ENCODE measurements around the gene SORBS2. TPM values are rescaled to one million over a fixed set of nuclear protein-coding genes. Genes with fewer than 3 reads are reported as not detected.

Gene SORBS2
- total RNA-seq, 2 experiments from 2014 or later = not detected

DNA sequence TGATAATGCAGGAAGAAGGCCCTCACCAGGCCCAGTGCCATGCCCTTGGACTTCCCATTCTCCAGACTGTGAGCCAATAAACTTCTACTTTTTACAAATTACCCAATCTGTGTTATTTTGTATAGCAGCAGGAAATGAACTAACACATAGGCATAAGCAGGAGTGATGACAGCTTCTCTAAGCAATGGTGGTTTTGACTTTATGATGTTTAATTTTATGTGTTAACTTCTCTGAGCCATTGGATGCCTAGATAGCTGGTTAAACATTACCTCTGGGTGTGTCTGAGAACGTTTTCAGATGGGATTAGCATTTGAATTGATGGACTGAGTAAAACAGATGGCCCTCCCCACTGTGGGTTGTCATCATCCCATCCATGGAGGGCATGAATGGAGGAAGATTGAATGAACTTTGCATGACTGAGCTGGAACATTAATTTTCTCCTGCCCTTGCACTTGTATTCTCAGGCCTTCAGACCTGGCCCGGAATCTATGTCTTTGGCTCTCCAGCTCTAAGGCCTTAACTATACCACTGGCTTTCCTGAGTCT, 262.8 kb downstream of the SORBS2 start:
- ATAC-seq = no peak
- Mint-ChIP-seq H3K4me1 (ENCODE audit: low read depth) (no peaks in the 10 kb centered on the region), H3K27ac (no peak overlapping the region), H3K4me3 (no peak overlapping the region), H3K36me3 (ENCODE audit: low read depth) (no peaks in the 10 kb centered on the region), H3K27me3 (ENCODE audit: low read depth) (peaks cover 13% of the 10 kb centered on the region), H3K9me3 (ENCODE audit: insufficient read depth) (no peaks in the 10 kb centered on the region)
- POLR2A ChIA-PET = no interaction called here
- CTCF ChIA-PET = no interaction called here
- no peak for DNase-seq

DNA sequence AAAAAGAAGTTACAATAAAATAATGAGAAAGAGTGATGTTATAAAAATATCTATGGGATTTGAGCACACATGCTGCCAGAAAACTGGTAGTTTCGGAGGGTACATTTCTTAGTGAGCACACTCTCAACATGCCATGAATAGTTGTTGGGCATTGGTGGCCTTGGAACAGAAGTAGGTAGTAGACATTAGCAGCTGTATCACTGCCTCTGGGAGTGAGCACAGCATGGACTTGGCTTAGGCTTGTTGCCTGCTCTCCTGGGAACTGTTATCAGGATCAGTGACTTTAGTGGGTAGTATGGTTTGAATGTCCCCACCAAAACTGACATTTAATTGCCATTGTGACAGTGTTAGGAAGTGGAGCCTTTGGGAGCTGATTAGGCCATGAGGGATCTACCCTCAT, 263.4 kb downstream of the SORBS2 start:
- DNase-seq (no peak), ATAC-seq (no peak)
- no peak overlapping the region for H3K4me3 Mint-ChIP-seq
- H3K27me3 Mint-ChIP-seq (ENCODE audit: low read depth) = peaks cover 13% of the 10 kb centered on the region
- no peaks in the 10 kb centered on the region for H3K4me1 Mint-ChIP-seq (ENCODE audit: low read depth)
- H3K27ac Mint-ChIP-seq = no peak overlapping the region
- ChIA-PET CTCF (no interaction called here), POLR2A (no interaction called here)
- no peaks in the 10 kb centered on the region for H3K9me3 Mint-ChIP-seq (ENCODE audit: insufficient read depth)
- H3K36me3 Mint-ChIP-seq (ENCODE audit: low read depth) = no peaks in the 10 kb centered on the region

DNA sequence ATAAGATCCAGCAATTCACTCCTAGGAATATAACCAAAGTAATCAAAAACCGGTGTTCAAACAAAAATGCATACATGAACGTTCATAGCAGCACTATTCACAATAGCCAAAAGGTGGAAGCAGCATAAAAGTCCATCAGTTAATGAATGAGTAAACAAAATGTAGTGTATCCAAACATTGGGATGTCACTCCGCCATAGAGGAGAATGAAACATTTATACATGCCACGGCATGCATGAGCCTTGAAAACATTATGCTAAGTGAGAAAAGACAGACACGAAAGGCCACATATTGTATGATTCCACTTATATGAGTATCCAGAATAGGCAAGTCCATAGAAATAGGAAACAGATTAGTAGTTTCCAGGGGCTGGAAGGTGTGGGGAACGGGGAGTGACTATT, 265.7 kb downstream of the SORBS2 start:
- Mint-ChIP-seq H3K9me3 (ENCODE audit: insufficient read depth) (no peaks in the 10 kb centered on the region), H3K27me3 (ENCODE audit: low read depth) (peaks cover 17% of the 10 kb centered on the region), H3K4me3 (no peak overlapping the region), H3K4me1 (ENCODE audit: low read depth) (no peaks in the 10 kb centered on the region), H3K36me3 (ENCODE audit: low read depth) (no peaks in the 10 kb centered on the region), H3K27ac (no peak overlapping the region)
- CTCF ChIA-PET = no interaction called here
- no peak for ATAC-seq
- POLR2A ChIA-PET = no interaction called here
- DNase-seq = no peak

DNA sequence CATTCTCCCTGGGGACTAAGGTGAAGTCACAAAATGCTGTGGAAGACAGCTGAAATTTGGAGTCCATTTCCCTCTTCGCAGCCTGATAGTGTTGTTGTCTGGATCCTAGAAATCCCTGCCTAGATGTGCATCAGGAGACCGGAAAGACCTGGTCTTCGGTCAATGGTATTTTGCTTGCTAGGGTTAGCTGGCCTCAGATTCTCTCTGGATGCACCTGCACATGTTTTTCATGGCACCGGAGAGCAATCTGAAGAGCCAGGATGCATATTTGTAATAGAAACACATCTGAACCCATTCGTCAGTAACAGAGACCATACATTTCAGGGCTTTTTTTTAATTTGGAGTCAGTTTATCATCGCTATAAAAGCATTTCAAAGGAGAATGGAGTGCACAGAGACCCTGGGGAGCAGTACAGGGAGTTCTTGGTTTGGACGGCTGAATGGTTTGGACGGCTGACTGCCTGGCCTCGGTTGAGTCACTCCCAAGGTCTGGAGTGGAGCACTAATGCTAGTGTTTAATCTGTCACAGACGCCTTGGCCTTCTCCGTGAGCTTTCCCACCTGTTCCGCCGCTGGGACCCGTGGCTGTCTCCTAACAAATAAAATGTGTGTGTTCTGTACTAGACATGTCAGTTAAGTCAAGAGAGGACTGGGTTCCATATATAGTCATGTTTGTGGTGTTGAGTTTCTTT, 269.2 kb downstream of the SORBS2 start:
- CTCF ChIA-PET = no interaction called here
- Mint-ChIP-seq H3K4me1 (ENCODE audit: low read depth) (no peaks in the 10 kb centered on the region), H3K36me3 (ENCODE audit: low read depth) (no peaks in the 10 kb centered on the region)

DNA sequence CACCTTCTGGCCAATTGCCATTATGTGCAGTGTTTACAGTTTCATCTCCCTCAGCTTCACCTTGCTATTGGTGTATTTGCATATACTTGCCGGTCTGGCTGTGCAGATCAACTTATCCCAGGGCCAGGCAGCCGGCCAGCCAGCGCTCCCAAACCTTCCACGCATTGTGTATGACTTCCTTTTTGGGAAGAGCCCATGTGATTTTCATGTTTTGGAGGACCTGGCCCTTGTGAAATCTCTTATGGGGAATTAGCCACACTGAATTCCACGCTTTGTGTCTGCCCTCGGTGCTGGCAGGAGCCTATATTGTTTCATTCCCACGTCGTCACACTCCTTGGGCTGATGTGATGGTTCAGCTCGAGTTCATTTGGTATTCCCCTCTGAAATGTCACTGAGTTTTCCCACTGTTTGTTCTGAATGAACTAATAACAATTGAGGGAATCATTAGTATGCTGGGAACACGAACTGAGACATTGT, 270.7 kb downstream of the SORBS2 start:
- no peak overlapping the region for H3K4me3 Mint-ChIP-seq
- POLR2A ChIA-PET = no interaction called here
- H3K36me3 Mint-ChIP-seq (ENCODE audit: low read depth) = no peaks in the 10 kb centered on the region
- ATAC-seq (no peak), DNase-seq (no peak)
- no peak overlapping the region for H3K27ac Mint-ChIP-seq
- H3K27me3 Mint-ChIP-seq (ENCODE audit: low read depth) = peaks cover 18% of the 10 kb centered on the region
- no peaks in the 10 kb centered on the region for H3K4me1 Mint-ChIP-seq (ENCODE audit: low read depth)
- CTCF ChIA-PET = no interaction called here
- no peaks in the 10 kb centered on the region for H3K9me3 Mint-ChIP-seq (ENCODE audit: insufficient read depth)

More for the DNA sequence above, 269.2 kb downstream of the SORBS2 start:
- H3K4me3 Mint-ChIP-seq = no peak overlapping the region
- POLR2A ChIA-PET = no interaction called here
- no peak overlapping the region for H3K27ac Mint-ChIP-seq
- ATAC-seq (no peak), DNase-seq (no peak)
- H3K27me3 Mint-ChIP-seq (ENCODE audit: low read depth) = peaks cover 15% of the 10 kb centered on the region
- no peaks in the 10 kb centered on the region for H3K9me3 Mint-ChIP-seq (ENCODE audit: insufficient read depth)

DNA sequence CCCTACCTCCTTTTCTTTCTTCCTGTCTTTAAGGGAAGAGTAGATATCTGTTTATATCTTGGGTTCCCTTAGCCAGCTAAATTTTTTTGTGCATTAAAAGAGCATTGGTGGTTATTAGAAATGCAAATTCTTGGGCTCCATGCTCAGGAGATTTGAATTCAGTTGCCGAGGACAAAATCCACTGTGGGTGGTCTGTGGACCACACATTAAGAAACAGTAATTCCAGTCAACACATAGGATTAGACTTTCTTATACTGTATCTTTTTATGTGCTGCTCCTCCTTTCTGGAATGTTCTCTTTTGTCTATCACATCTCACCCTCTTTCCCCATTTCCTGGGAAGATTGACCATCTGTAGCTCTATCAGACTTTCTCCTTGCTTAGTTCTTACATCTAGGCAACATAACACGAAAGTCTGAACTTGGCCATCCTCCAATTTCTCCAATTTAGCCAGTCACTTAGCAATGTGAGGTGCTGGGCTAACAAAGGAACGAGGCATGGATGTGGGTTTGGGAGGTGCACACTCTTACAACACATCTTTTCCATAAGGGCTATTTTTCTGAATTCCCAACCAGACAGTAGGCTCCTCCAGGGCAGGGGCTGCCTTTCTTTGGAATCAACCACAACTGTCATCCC, 271.4 kb downstream of the SORBS2 start:
- no peaks in the 10 kb centered on the region for H3K36me3 Mint-ChIP-seq (ENCODE audit: low read depth)
- CTCF ChIA-PET = no interaction called here

DNA sequence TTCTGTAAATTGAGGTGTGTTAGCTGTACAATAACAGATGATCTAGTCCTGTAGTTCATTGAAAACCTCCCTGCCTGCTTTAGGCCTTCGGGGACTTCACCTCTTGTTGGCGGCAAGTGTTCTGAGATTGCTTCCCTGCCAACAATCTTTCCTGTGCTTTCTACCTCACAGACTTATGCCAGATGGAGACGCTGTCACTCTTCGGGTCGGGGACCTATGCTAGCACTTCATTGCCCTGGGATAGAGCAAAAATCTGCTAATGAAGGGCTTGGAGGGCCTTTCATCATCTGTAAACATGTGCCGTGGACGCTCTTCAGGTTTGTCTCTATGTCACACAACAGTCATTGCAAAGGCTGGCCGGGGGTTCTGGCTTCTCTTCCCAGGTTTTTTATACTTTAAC, 272.0 kb downstream of the SORBS2 start:
- DNase-seq (no peak), ATAC-seq (no peak)
- Mint-ChIP-seq H3K36me3 (ENCODE audit: low read depth) (no peaks in the 10 kb centered on the region), H3K9me3 (ENCODE audit: insufficient read depth) (no peaks in the 10 kb centered on the region), H3K27ac (no peak overlapping the region), H3K4me1 (ENCODE audit: low read depth) (no peaks in the 10 kb centered on the region), H3K4me3 (no peak overlapping the region), H3K27me3 (ENCODE audit: low read depth) (peaks cover 24% of the 10 kb centered on the region)
- ChIA-PET CTCF (no interaction called here), POLR2A (interaction anchor here (0.5 kb wide), 1 partner anchor 440 kb away, joined by 3 read pairs; no protein-coding TSS in a partner anchor)

More for the DNA sequence above, 271.4 kb downstream of the SORBS2 start:
- POLR2A ChIA-PET = no interaction called here
- H3K4me1 Mint-ChIP-seq (ENCODE audit: low read depth) = no peaks in the 10 kb centered on the region
- H3K27ac Mint-ChIP-seq = no peak overlapping the region
- ATAC-seq (no peak), DNase-seq (no peak)
- H3K4me3 Mint-ChIP-seq = no peak overlapping the region
- peaks cover 23% of the 10 kb centered on the region for H3K27me3 Mint-ChIP-seq (ENCODE audit: low read depth)
- no peaks in the 10 kb centered on the region for H3K9me3 Mint-ChIP-seq (ENCODE audit: insufficient read depth)

DNA sequence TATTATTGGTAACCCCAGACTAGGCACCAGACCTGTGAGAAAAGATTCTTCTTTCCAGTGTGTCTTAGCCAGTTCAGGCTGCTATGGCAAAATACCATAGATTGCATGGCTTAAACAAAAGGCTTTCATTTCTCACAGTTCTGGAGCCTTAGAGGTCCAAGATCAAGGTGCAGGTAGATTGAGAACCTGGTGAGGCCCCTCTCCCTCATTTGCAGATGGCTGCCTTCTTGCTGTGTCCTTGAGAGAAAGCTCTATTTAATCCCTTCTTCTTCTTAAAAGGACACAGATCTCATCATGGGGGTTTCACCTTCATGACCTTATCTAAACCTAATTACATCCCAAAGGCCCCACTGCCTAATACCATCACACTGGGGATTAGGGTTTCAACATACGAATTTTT, 273.2 kb downstream of the SORBS2 start:
- H3K27ac Mint-ChIP-seq = no peak overlapping the region
- no peaks in the 10 kb centered on the region for H3K4me1 Mint-ChIP-seq (ENCODE audit: low read depth)
- no peaks in the 10 kb centered on the region for H3K9me3 Mint-ChIP-seq (ENCODE audit: insufficient read depth)
- CTCF ChIA-PET = no interaction called here
- POLR2A ChIA-PET = no interaction called here
- H3K4me3 Mint-ChIP-seq = no peak overlapping the region
- H3K36me3 Mint-ChIP-seq (ENCODE audit: low read depth) = no peaks in the 10 kb centered on the region
- no peak for ATAC-seq
- peaks cover 30% of the 10 kb centered on the region for H3K27me3 Mint-ChIP-seq (ENCODE audit: low read depth)
- DNase-seq = no peak

DNA sequence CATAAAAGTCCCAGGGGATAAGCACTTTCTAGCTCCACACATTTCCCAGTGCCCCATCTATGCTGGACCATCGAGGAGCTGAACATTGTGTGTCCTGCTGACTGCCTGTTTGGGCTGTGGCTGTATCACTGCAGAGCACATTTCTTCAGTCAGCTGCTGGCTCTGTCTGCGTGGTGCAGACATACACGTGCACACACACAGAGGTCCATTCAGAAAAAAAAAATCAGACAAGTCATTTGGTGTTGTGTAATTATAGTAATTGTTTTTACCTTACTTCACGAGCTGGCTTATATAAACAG, 275.6 kb downstream of the SORBS2 start:
- DNase-seq = no peak
- Mint-ChIP-seq H3K27me3 (ENCODE audit: low read depth) (peaks cover 35% of the 10 kb centered on the region), H3K9me3 (ENCODE audit: insufficient read depth) (no peaks in the 10 kb centered on the region), H3K4me1 (ENCODE audit: low read depth) (no peaks in the 10 kb centered on the region), H3K27ac (no peak overlapping the region), H3K36me3 (ENCODE audit: low read depth) (no peaks in the 10 kb centered on the region), H3K4me3 (no peak overlapping the region)
- ATAC-seq = no peak
- ChIA-PET POLR2A (interaction anchor here (0.6 kb wide), 1 partner anchor 22 kb away, joined by 3 read pairs; no protein-coding TSS in a partner anchor), CTCF (no interaction called here)

DNA sequence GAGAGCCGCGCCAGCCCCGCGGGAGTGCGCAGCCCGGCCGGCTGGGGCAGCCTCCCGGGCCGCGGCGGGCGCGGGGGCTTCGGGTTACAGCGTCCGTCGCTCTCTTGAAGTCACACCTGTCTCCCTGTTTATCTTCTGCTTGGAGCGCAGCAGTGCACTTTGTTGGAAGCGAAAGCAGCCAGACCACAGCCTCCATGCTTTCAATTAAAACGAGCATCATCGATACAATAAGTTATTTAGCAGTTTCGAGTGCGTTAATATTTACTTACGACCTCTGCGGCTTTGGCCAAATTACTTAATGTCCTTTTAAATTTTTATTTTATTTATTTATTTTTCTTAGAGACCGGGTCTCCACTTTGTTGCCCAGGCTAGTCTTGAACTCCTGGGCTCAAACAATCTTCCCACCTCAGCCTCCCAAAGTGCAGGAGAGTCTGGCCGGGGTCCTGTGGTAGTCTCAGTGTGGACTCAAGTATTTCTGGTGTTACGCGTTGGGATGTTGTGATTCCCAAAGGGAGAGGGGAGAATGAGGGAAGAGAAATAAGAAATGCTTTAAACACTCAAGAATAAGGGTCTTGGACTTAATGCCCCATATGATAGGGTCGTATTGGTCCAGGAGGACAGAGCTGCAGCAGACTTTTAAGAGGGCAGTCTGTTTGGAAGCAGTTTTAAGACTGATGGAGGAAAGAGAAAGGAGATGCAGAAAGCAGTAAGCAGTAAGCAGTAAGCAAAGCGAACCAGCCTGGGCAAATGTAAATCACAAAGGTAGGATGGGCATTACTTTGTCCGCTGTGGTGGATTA, 276.2 kb downstream of the SORBS2 start:
- Mint-ChIP-seq H3K27me3 (ENCODE audit: low read depth) (peaks cover 35% of the 10 kb centered on the region), H3K9me3 (ENCODE audit: insufficient read depth) (no peaks in the 10 kb centered on the region), H3K4me1 (ENCODE audit: low read depth) (no peaks in the 10 kb centered on the region), H3K4me3 (no peak overlapping the region), H3K36me3 (ENCODE audit: low read depth) (no peaks in the 10 kb centered on the region), H3K27ac (no peak overlapping the region)
- ATAC-seq (no peak), DNase-seq (no peak)
- CTCF ChIA-PET = no interaction called here
- POLR2A ChIA-PET = interaction anchor here (0.6 to 0.8 kb wide), 2 partner anchors 17 to 21 kb away, joined by 3 read pairs; no protein-coding TSS in a partner anchor

All from activated CD8-positive, alpha-beta T cell treated with anti-CD3 and anti-CD28 coated beads, Interleukin-2, amount 10 ng/mL, durations not matched to agents 7 days and 5 days (primary cell).